ENCODE data around the gene BCL2.

BCL2 gene

DNA sequence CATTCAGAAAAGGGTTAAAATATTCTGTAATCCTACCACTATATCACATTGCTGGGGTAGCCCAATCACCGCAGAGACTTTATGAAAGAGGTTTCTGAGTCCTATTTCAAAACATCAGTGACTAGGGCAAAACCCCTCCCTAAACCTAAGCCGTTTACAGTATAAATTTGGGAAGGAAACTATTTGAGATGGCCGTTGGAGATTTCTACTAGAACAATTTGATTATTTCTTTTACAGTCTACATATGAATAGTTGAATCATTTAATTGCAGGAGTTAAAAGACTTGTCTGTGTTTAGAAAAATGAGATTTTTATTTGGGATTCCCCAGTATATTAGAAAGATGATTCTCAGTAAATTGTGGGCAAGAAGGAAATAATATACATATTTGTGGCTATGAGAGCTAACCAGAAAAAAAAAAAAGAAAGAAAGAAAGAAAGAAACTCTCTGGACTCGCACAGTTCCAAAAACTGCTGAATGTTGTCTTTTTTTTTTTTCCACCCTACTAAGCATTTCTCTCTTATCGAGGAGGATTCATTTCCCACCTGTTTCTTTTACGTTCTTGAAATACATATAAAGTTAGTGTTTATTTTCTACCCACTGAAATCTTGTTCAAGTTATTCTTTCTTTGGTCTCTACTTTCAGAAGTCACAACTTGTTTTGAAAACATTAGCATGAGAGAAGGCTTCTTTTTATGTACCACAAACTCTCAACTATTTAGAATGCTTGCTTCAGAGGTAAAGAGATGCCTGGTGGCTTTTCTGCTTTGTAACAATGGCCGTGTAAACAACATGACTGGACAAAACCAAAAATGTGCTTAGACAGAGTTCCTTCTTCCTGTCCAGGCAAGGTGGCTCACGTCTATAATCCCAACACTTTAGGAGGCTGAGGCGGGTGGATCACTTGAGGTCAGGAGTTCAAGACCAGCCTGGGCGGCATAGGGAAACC, 65.9 kb downstream of the BCL2 start:
- TF ChIP-seq, protein P1, sequence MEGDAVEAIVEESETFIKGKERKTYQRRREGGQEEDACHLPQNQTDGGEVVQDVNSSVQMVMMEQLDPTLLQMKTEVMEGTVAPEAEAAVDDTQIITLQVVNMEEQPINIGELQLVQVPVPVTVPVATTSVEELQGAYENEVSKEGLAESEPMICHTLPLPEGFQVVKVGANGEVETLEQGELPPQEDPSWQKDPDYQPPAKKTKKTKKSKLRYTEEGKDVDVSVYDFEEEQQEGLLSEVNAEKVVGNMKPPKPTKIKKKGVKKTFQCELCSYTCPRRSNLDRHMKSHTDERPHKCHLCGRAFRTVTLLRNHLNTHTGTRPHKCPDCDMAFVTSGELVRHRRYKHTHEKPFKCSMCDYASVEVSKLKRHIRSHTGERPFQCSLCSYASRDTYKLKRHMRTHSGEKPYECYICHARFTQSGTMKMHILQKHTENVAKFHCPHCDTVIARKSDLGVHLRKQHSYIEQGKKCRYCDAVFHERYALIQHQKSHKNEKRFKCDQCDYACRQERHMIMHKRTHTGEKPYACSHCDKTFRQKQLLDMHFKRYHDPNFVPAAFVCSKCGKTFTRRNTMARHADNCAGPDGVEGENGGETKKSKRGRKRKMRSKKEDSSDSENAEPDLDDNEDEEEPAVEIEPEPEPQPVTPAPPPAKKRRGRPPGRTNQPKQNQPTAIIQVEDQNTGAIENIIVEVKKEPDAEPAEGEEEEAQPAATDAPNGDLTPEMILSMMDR (IDR thresholded peaks at IDR 0.05; ENCODE audit: borderline replicate concordance, control extremely low read depth, extremely low read depth, insufficient read depth, missing control alignments) = no peak
- no peak for DNase-seq (ENCODE audit: low spot score)
- in situ Hi-C loops (cut with MboI; ENCODE audit: low sequenced_read_pairs, unreplicated experiment) = no loop called here

DNA sequence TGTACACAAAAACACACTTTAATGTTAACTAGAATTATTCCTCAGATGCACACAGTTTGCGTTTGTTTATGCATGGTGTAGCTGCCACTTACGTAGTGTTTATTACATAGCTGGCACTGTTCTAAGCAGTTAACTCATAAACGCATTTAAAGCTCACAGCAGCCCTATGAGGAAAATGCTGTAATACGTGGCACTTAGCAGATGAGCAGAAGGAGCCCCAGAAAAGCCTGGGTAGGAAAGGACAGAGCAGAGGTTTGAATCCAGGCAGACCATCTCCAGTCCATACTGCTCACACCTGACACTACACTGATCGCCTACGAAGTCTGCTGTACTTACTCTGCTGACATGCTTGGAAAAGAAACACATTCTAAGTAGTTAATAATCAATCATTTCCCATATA, 66.6 kb downstream of the BCL2 start:
- TF ChIP-seq, protein P1 (IDR thresholded peaks at IDR 0.05; ENCODE audit: borderline replicate concordance, control extremely low read depth, extremely low read depth, insufficient read depth, missing control alignments) = no peak
- in situ Hi-C loops (cut with MboI; ENCODE audit: low sequenced_read_pairs, unreplicated experiment) = no loop called here
- no peak for DNase-seq (ENCODE audit: low spot score)

DNA sequence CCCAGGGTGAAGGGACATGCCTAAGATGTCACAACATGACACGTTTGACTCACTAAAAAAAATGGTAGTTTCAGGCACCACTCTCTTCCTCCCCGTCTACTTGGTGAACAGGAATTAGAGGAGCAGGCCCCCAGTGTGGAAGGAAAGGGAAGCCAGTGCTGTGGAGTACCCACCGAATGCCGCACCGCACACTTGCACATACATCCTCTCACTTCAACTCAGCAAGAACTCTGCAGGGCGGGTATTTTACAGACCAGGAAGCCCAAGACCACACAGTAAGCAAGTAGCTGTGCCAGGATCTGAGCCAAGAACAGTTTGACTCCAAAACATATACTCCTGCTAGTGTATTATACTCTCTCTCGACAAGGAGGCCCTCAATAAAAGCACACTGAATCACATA, 69.8 kb downstream of the BCL2 start:
- no peak for DNase-seq (ENCODE audit: low spot score)
- TF ChIP-seq, protein P1 (IDR thresholded peaks at IDR 0.05; ENCODE audit: borderline replicate concordance, control extremely low read depth, extremely low read depth, insufficient read depth, missing control alignments) = no peak
- in situ Hi-C loops (cut with MboI; ENCODE audit: low sequenced_read_pairs, unreplicated experiment) = no loop called here

DNA sequence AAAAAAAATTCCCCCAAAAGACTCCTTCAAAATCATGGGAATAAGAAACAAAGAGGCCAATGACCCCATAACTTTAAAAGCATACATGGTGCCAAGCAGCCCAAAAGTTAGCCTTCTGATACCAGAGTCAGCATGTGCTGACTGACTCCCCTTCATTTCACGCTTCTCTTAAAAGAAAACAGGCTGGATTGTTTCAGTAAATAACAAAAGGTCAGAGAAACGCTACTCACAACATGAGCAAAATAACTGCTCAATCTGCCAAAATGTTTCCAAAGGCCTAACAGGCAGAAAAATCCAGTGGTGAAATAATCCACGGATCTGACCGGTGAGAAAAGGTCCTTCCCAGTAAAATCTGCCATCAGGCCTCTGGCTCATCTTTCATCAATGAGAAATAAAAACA, 71.6 kb downstream of the BCL2 start:
- no peak for DNase-seq (ENCODE audit: low spot score)
- TF ChIP-seq, protein P1 (IDR thresholded peaks at IDR 0.05; ENCODE audit: borderline replicate concordance, control extremely low read depth, extremely low read depth, insufficient read depth, missing control alignments) = no peak
- in situ Hi-C loops (cut with MboI; ENCODE audit: low sequenced_read_pairs, unreplicated experiment) = no loop called here

DNA sequence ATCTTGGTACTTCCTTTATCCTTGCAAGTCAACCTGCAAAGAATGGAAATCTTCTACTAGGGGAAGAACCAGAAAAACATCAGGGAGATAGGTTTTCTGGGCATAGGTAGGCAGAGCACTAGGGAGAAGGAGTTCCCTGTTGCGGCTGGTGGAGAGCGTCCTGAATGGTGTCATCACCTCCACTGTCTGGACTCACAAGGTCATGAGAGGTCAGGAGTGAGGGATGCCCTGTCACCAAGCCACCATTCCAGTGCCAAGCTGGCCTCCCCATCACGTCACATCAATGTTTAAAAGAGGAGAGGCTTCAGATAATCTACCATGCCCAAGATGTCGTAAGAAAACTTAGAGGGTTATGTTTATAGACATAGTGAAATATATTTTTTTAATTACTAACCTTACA, 72.1 kb downstream of the BCL2 start:
- in situ Hi-C loops (cut with MboI; ENCODE audit: low sequenced_read_pairs, unreplicated experiment) = no loop called here
- no peak for DNase-seq (ENCODE audit: low spot score)
- TF ChIP-seq, protein P1 (IDR thresholded peaks at IDR 0.05; ENCODE audit: borderline replicate concordance, control extremely low read depth, extremely low read depth, insufficient read depth, missing control alignments) = no peak

DNA sequence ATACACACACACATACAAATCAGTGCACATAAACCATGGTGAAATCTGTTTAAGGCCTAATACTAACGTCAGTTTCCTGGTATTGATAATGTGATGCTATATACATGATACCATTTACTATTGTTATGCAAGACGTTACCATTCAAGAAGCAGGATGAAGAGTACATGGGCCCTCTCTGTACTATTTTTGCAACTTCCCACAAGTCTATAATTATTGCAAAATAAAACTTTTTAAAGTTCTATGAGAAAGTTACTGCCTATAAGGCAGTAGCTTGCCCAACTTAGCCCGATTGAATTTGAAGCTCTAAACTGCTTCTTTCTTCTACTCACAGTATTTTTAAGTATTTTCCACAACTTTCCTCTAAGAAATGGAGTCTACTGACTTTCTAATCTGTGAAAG, 74.0 kb downstream of the BCL2 start:
- DNase-seq (ENCODE audit: low spot score) = no peak
- TF ChIP-seq, protein P1 (IDR thresholded peaks at IDR 0.05; ENCODE audit: borderline replicate concordance, control extremely low read depth, extremely low read depth, insufficient read depth, missing control alignments) = no peak
- in situ Hi-C loops (cut with MboI; ENCODE audit: low sequenced_read_pairs, unreplicated experiment) = no loop called here
